ENCODE data around the gene ZFAND3. TPM values are rescaled to one million over a fixed set of nuclear protein-coding genes. Genes with fewer than 3 reads are reported as not detected.

Gene ZFAND3
- total and polyA plus RNA-seq, 10 of the 15 experiments (the other 5 are each of a cell fraction or from before 2014, with no cell fraction given), result 0.90 to 34.4 (median 16.3) TPM

- no peak overlapping the region for H2AFZ ChIP-seq (ENCODE audit: control insufficient read depth, low read depth, low read length)
- no peaks in the 10 kb centered on the region for H3K36me3 ChIP-seq (ENCODE audit: control insufficient read depth in 2 of 2, insufficient read depth in 2 of 2, low read length in 1 of 2)
- no peaks in the 10 kb centered on the region for H4K20me1 ChIP-seq (ENCODE audit: control insufficient read depth, insufficient read depth)
- ChIA-PET SMC1A (ENCODE audit: uncharacterized antibody, unreplicated experiment) (interaction anchor here (1.1 kb wide), 2 partner anchors 10 to 21 kb away, joined by 3 read pairs; no protein-coding TSS in a partner anchor), CTCF (interaction anchor here (1.0 kb wide), 1 partner anchor 11 kb away, joined by 4 read pairs; no protein-coding TSS in a partner anchor), POLR2A (no interaction called here), RAD21 (ENCODE audit: unreplicated experiment) (no interaction called here)
- no peak overlapping the region for H3K9ac ChIP-seq (ENCODE audit: control insufficient read depth, insufficient read depth, low read length)
- H3K27me3 ChIP-seq (replicated peaks in 1 of 2; ENCODE audit: control insufficient read depth in 2 of 2, insufficient read depth in 2 of 2, low read length in 1 of 2), result no peaks in the 10 kb centered on the region
- H3K79me2 ChIP-seq (ENCODE audit: control insufficient read depth, insufficient read depth, low read length), result peaks cover 7% of the 10 kb centered on the region
- H3K4me1 ChIP-seq (ENCODE audit: control insufficient read depth, insufficient read depth, low read length), result 0 out of 2 replicates have a peak, but pooled peaks cover 3% of the 10 kb centered on the region
- FAIRE-seq (no peak), DNase-seq (ENCODE audit: low read depth, low spot score) (no peak), ATAC-seq (no peak)
- no peak overlapping the region for H3K4me2 ChIP-seq (ENCODE audit: control insufficient read depth, insufficient read depth)
- H3K27ac ChIP-seq (ENCODE audit: control insufficient read depth, insufficient read depth), result no peak overlapping the region
- in situ Hi-C loops (cut with MboI), result loop anchor here (25.0 kb wide), 1 partner anchor 289 kb away; no protein-coding TSS in a partner anchor
- H3K9me3 ChIP-seq (replicated peaks; ENCODE audit: control insufficient read depth, insufficient read depth, low read length), result no peaks in the 10 kb centered on the region
- H3K4me3 ChIP-seq, result no peak overlapping the region
- TF ChIP-seq USF2 (IDR thresholded peaks at IDR 0.05; ENCODE audit: borderline replicate concordance, low read depth, low read length), result no peak
- TF ChIP-seq RUNX3 (IDR thresholded peaks at IDR 0.05; ENCODE audit: low read length), result no peak
- TF ChIP-seq BCLAF1 (IDR thresholded peaks at IDR 0.05), result no peak
- no peak for TF ChIP-seq ATF7 (IDR thresholded peaks at IDR 0.05; ENCODE audit: low read depth)
- TF ChIP-seq, protein P1, sequence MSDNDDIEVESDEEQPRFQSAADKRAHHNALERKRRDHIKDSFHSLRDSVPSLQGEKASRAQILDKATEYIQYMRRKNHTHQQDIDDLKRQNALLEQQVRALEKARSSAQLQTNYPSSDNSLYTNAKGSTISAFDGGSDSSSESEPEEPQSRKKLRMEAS (IDR thresholded peaks at IDR 0.05; ENCODE audit: low read depth, low read length), result no peak
- TF ChIP-seq HCFC1 (IDR thresholded peaks at IDR 0.05; ENCODE audit: low read length), result no peak
- TF ChIP-seq BMI1 (IDR thresholded peaks at IDR 0.05; ENCODE audit: borderline replicate concordance), result no peak
- no peak for TF ChIP-seq POLR2AphosphoS5 (IDR thresholded peaks at IDR 0.05; ENCODE audit: low read length)
- TF ChIP-seq ZNF217 (IDR thresholded peaks at IDR 0.05), result no peak
- TF ChIP-seq CEBPB (IDR thresholded peaks at IDR 0.05; ENCODE audit: borderline replicate concordance in 1 of 2, low read depth in 2 of 2, low read length in 2 of 2), result no peak
- no peak for TF ChIP-seq WRNIP1 (IDR thresholded peaks at IDR 0.05; ENCODE audit: borderline replicate concordance, low read depth, low read length)
- TF ChIP-seq, protein P2, sequence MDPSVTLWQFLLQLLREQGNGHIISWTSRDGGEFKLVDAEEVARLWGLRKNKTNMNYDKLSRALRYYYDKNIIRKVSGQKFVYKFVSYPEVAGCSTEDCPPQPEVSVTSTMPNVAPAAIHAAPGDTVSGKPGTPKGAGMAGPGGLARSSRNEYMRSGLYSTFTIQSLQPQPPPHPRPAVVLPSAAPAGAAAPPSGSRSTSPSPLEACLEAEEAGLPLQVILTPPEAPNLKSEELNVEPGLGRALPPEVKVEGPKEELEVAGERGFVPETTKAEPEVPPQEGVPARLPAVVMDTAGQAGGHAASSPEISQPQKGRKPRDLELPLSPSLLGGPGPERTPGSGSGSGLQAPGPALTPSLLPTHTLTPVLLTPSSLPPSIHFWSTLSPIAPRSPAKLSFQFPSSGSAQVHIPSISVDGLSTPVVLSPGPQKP (IDR thresholded peaks at IDR 0.05; ENCODE audit: low read depth, low read length), result no peak
- no peak for TF ChIP-seq KLF5 (IDR thresholded peaks at IDR 0.05; ENCODE audit: partially characterized antibody)
- no peak for TF ChIP-seq RBBP5 (conservative IDR thresholded peaks at IDR 0.05)
- no peak for TF ChIP-seq IKZF2 (IDR thresholded peaks at IDR 0.05)
- TF ChIP-seq HDGF (IDR thresholded peaks at IDR 0.05), result no peak
- no peak for TF ChIP-seq SUZ12 (IDR thresholded peaks at IDR 0.05; ENCODE audit: unreplicated experiment)
- TF ChIP-seq EED (IDR thresholded peaks at IDR 0.05; ENCODE audit: low read depth), result no peak
- WGBS (ENCODE audit: insufficient coverage, insufficient replicate concordance, low lambda C conversion rate, missing lambda C conversion rate), result 90% methylated on average over 1 of the region's 1 CpG
- no TSS peak for BruUV-seq (replicated peaks)
- intact Hi-C loops (cut with micrococcal nuclease; ENCODE audit: unreplicated experiment), result no loop called here
Observed at GRCh38 chr6:38001386-38001785, 181.9 kb downstream of the ZFAND3 start.
